Panc1 (cell line): ENCODE results near the gene ABCA1. TPM values are rescaled to one million over a fixed set of nuclear protein-coding genes. Genes with fewer than 3 reads are reported as not detected.

ENCODE experiments used
- ATAC-seq: fragments of 200-7000 bp; cut with Tn5 transposase; 2 replicates; pipeline ENCODE4 v1.9.1; 2020; ENCODE audit warnings: mild to moderate bottlenecking, moderate library complexity
- BruUV-seq: library from RNA; stranded (reverse); fragments of 400-500 nt; replicated peaks from 2 replicates; lab custom pipeline; 2021; lab: Mats Ljungman, UMichigan
- CTCF ChIA-PET: fragments of 300-600 bp; sonication (Branson Sonifier 250); formaldehyde crosslinking; loops from one replicate; lab custom pipeline; 2022; ENCODE audit warnings: antibody characterized with exemption; lab: Charles Lee
- POLR2A ChIA-PET: fragments of 300-600 bp; sonication (Branson Sonifier 250); formaldehyde crosslinking; loops from one replicate; lab custom pipeline; 2022; ENCODE audit warnings: antibody characterized with exemption; lab: Charles Lee
- DNase-seq: peaks from one replicate; pipeline ENCODE4 v3.0.0-alpha.2; 2010; ENCODE audit warnings: low read depth, low spot score
- H3K27ac ChIP-seq: 2 replicates; pipeline ENCODE4 v1.5.1; 2011; ENCODE audit warnings: mild to moderate bottlenecking, low read length, inconsistent platforms
- H3K27me3 ChIP-seq: fragments of 200-500 bp; sonication (Bioruptor generic); 2 replicates; pipeline ENCODE4 v1.6.0; 2014; ENCODE audit warnings: low read length, inconsistent platforms; ENCODE audit not compliant: control insufficient read depth, insufficient read depth
- H3K36me3 ChIP-seq: fragments of 200-500 bp; sonication (Bioruptor generic); 2 replicates; pipeline ENCODE4 v1.5.1; 2014; ENCODE audit warnings: inconsistent platforms, mild to moderate bottlenecking, low read length, moderate library complexity; ENCODE audit not compliant: control insufficient read depth, insufficient read depth
- H3K4me1 ChIP-seq: 2 replicates; pipeline ENCODE4 v1.5.1; 2011; ENCODE audit warnings: inconsistent platforms, mild to moderate bottlenecking, low read length, moderate library complexity; ENCODE audit not compliant: control insufficient read depth, insufficient read depth
- H3K4me3 ChIP-seq, 2 experiments: 2 replicates each; pipeline ENCODE4 v1.5.1; 2011 to 2012; ENCODE audit warnings: low read depth in 2 of 2, low read length in 2 of 2, mild to moderate bottlenecking in 2 of 2, inconsistent platforms in 1 of 2, moderate library complexity in 1 of 2
- H3K9me3 ChIP-seq: fragments of 200-500 bp; sonication (Bioruptor generic); 2 replicates; pipeline ENCODE4 v1.5.1; 2014; ENCODE audit warnings: low read depth, mild to moderate bottlenecking, inconsistent platforms, low read length, moderate library complexity; ENCODE audit not compliant: control insufficient read depth, insufficient read depth
- POLR2AphosphoS5 ChIP-seq: IDR thresholded peaks from 2 replicates; pipeline ENCODE4 v1.6.1; 2012; ENCODE audit warnings: mild to moderate bottlenecking, low read depth, low read length, moderate library complexity
- SIN3A ChIP-seq: IDR thresholded peaks from 2 replicates; pipeline ENCODE4 v1.6.1; 2012; ENCODE audit warnings: low read depth, mild to moderate bottlenecking, low read length, moderate library complexity, borderline replicate concordance; ENCODE audit not compliant: insufficient read depth
- TCF7L2 ChIP-seq: IDR thresholded peaks from 2 replicates; pipeline ENCODE4 v1.6.1; 2011; ENCODE audit warnings: mild to moderate bottlenecking, low read depth, low read length, inconsistent platforms
- in situ Hi-C: cut with HindIII; loops from 2 replicates; pipeline ENCODE4 v1.10.0; 2016; ENCODE audit warnings: low sequenced_read_pairs, low pct_unique_long_range_greater_than_20kb
- intact Hi-C: fragments of 100-400 bp; cut with micrococcal nuclease; formaldehyde crosslinking; loops from one replicate; pipeline ENCODE4 v1.10.0; 2022; ENCODE audit not compliant: unreplicated experiment
- total RNA-seq: library from RNA; stranded (reverse); gene quantifications from one replicate; pipeline ENCODE4 v1.2.1, GENCODE V29; 2021; ENCODE audit not compliant: unreplicated experiment
- TF ChIP-seq, protein P1 (sequence below): fragments of 450-650 bp; IDR thresholded peaks from 2 replicates; pipeline ENCODE4 v1.5.1; 2017; ENCODE audit warnings: mild to moderate bottlenecking
- TF ChIP-seq, protein P2 (sequence below), 2 experiments: IDR thresholded peaks; 2 replicates each; pipeline ENCODE4 v1.6.1; 2011 to 2012; ENCODE audit warnings: low read depth in 2 of 2, control low read depth in 1 of 2, low read length in 1 of 2, mild to moderate bottlenecking in 1 of 2, moderate library complexity in 1 of 2; ENCODE audit not compliant: insufficient read depth in 1 of 2

The ABCA1 gene
- total RNA-seq, 1 experiment from 2014 or later, result 2.6 TPM

DNA sequence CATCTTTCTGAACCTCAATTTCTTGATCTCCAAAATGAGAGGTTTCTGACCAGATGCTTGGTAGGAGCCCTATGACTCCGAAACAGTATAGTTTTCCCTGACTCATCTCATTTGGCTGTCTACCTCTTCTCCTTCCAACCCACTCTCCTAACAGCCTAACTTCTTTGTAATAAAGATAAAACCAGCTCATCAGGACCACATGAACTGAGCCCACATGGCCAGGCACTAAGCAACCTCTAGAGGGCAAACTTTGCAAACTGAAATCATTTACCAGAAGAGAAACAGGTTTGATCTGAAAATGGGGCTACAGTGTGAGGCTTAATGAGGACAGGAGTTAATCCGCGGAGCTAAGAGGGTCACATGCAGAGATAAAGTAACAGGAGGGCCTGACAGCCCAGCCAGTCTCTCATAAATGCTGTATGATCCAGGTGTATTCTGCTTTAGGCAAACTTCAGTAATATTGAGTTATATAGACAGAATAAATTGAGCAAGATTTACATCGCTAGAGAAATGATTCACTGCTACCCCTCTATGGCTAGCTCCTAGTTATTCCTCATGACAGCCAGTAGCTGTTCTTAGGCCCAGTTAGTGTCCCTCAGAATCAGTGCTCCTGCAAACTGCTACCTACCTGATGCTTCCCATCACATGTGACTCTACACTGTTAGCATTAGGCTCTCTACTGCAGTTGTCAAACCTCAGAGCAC is 64.6 kb downstream of the ABCA1 start:
- H3K4me1 ChIP-seq, result no peaks in the 10 kb centered on the region
- ATAC-seq, result peak; percentile 87
- H3K36me3 ChIP-seq, result no peaks in the 10 kb centered on the region
- intact Hi-C loops, result loop anchor here (5.0 kb wide), 2 partner anchors 294 to 554 kb away; no protein-coding TSS in a partner anchor
- TF ChIP-seq SIN3A (no peak), POLR2AphosphoS5 (no peak)
- TF ChIP-seq, protein P1, sequence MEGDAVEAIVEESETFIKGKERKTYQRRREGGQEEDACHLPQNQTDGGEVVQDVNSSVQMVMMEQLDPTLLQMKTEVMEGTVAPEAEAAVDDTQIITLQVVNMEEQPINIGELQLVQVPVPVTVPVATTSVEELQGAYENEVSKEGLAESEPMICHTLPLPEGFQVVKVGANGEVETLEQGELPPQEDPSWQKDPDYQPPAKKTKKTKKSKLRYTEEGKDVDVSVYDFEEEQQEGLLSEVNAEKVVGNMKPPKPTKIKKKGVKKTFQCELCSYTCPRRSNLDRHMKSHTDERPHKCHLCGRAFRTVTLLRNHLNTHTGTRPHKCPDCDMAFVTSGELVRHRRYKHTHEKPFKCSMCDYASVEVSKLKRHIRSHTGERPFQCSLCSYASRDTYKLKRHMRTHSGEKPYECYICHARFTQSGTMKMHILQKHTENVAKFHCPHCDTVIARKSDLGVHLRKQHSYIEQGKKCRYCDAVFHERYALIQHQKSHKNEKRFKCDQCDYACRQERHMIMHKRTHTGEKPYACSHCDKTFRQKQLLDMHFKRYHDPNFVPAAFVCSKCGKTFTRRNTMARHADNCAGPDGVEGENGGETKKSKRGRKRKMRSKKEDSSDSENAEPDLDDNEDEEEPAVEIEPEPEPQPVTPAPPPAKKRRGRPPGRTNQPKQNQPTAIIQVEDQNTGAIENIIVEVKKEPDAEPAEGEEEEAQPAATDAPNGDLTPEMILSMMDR, result peak; percentile 79
- BruUV-seq, result no TSS peak
- peak; percentile 61 for DNase-seq
- H3K27ac ChIP-seq, result no peak overlapping the region
- no peak overlapping the region for H3K4me3 ChIP-seq
- no peaks in the 10 kb centered on the region for H3K9me3 ChIP-seq
- H3K27me3 ChIP-seq, result no peaks in the 10 kb centered on the region
- in situ Hi-C loops, result no loop called here
- POLR2A ChIA-PET, result no interaction called here
- CTCF ChIA-PET, result interaction anchor here (0.6 to 1.1 kb wide), 4 partner anchors 64 to 763 kb away, joined by 3 to 7 read pairs (median 4); no protein-coding TSS in a partner anchor

DNA sequence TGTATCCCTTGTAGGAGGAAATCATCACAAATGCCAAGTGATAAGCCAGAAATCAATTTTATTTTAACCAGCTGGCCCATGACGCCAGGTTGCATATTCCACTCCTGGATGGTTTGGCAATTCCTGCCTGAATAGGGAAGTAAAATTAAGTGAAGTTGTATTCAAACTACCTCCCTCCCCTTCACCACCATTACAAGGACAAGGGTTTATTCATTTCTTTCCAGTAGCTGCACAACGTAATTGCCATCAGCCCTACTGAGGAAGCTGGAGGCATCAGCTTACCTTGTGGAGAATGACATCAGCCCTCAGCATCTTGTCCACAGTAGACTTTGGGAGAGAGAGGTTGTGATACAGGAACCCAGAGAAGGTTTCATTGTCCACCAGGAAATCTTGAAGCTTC is 66.6 kb downstream of the ABCA1 start:
- ATAC-seq, result no peak
- Histone ChIP-seq H3K9me3 (no peaks in the 10 kb centered on the region), H3K27me3 (no peaks in the 10 kb centered on the region), H3K4me3 (no peak overlapping the region), H3K36me3 (no peaks in the 10 kb centered on the region), H3K4me1 (0 out of 2 replicates have a peak, but pooled peaks cover 2% of the 10 kb centered on the region), H3K27ac (no peak overlapping the region)
- intact Hi-C loops (loop anchor here (5.0 kb wide), 2 partner anchors 296 to 556 kb away; no protein-coding TSS in a partner anchor), in situ Hi-C loops (no loop called here)
- TF ChIP-seq POLR2AphosphoS5 (no peak), SIN3A (no peak), TCF7L2 (no peak)
- TF ChIP-seq, protein P1, result no peak
- TF ChIP-seq, protein P2, sequence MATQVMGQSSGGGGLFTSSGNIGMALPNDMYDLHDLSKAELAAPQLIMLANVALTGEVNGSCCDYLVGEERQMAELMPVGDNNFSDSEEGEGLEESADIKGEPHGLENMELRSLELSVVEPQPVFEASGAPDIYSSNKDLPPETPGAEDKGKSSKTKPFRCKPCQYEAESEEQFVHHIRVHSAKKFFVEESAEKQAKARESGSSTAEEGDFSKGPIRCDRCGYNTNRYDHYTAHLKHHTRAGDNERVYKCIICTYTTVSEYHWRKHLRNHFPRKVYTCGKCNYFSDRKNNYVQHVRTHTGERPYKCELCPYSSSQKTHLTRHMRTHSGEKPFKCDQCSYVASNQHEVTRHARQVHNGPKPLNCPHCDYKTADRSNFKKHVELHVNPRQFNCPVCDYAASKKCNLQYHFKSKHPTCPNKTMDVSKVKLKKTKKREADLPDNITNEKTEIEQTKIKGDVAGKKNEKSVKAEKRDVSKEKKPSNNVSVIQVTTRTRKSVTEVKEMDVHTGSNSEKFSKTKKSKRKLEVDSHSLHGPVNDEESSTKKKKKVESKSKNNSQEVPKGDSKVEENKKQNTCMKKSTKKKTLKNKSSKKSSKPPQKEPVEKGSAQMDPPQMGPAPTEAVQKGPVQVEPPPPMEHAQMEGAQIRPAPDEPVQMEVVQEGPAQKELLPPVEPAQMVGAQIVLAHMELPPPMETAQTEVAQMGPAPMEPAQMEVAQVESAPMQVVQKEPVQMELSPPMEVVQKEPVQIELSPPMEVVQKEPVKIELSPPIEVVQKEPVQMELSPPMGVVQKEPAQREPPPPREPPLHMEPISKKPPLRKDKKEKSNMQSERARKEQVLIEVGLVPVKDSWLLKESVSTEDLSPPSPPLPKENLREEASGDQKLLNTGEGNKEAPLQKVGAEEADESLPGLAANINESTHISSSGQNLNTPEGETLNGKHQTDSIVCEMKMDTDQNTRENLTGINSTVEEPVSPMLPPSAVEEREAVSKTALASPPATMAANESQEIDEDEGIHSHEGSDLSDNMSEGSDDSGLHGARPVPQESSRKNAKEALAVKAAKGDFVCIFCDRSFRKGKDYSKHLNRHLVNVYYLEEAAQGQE (IDR thresholded peaks at IDR 0.05; ENCODE audit: insufficient read depth in 1 of 2, low read depth in 2 of 2, low read length in 1 of 2), result no peak
- no TSS peak for BruUV-seq
- POLR2A ChIA-PET, result no interaction called here
- DNase-seq, result no peak
- CTCF ChIA-PET, result no interaction called here
